Fibroblast of skin of abdomen (primary cell): ENCODE results near the gene MAD1L1.

Experiments
- DNase-seq: peaks from one replicate; pipeline ENCODE4 v3.0.0-alpha.2; 2013

Gene MAD1L1

GRCh38 chr7:1907751-1908365 is 324.9 kb downstream of the MAD1L1 start:
- no peak for DNase-seq

- no peak for DNase-seq
Measured at GRCh38 chr7:1906988-1907745, 325.6 kb downstream of the MAD1L1 start.

- no peak for DNase-seq
Measured at GRCh38 chr7:1906087-1906830, 326.5 kb downstream of the MAD1L1 start.

- DNase-seq = no peak
Measured at GRCh38 chr7:1902231-1902855, 330.4 kb downstream of the MAD1L1 start.

- no peak for DNase-seq
Measured at GRCh38 chr7:1901431-1902210, 331.1 kb downstream of the MAD1L1 start.

- no peak for DNase-seq
Measured at GRCh38 chr7:1900847-1901246, 331.9 kb downstream of the MAD1L1 start.

- no peak for DNase-seq
Measured at GRCh38 chr7:1899951-1900762, 332.6 kb downstream of the MAD1L1 start.

GRCh38 chr7:1899196-1899595 is 333.5 kb downstream of the MAD1L1 start:
- peak; percentile 61 for DNase-seq

GRCh38 chr7:1898628-1899185 is 334.0 kb downstream of the MAD1L1 start:
- DNase-seq = no peak

GRCh38 chr7:1897861-1898627 is 334.7 kb downstream of the MAD1L1 start:
- DNase-seq = no peak

- DNase-seq = no peak
Measured at GRCh38 chr7:1897076-1897860, 335.5 kb downstream of the MAD1L1 start.

- DNase-seq = no peak
Measured at GRCh38 chr7:1895664-1896515, 336.9 kb downstream of the MAD1L1 start.

- no peak for DNase-seq
Measured at GRCh38 chr7:1894906-1895663, 337.7 kb downstream of the MAD1L1 start.

GRCh38 chr7:1894313-1894900 is 338.3 kb downstream of the MAD1L1 start:
- DNase-seq = no peak

- DNase-seq = no peak
Measured at GRCh38 chr7:1893451-1893850, 339.3 kb downstream of the MAD1L1 start.

GRCh38 chr7:1893036-1893435 is 339.7 kb downstream of the MAD1L1 start:
- no peak for DNase-seq
